Progenitor cell of endocrine pancreas (in vitro differentiated cells): Measurements from ENCODE around the gene SNX15. TPM values are rescaled to one million over a fixed set of nuclear protein-coding genes. Genes with fewer than 3 reads are reported as not detected.
"Not testable (repeated sequence)": the region's sequence is repeated elsewhere in the genome, so short reads cannot be mapped to it uniquely, and the experiment has no call there.

Experiments used
- DNase-seq: peaks from one replicate; pipeline ENCODE4 v3.0.0; 2021; ENCODE audit warnings: low spot score; ENCODE audit not compliant: unreplicated experiment
- H3K27ac Mint-ChIP-seq: 2 replicates; pipeline ENCODE4 v1.8.0; 2021; ENCODE audit warnings: mild to moderate bottlenecking, moderate library complexity, mixed read lengths
- H3K27me3 Mint-ChIP-seq: 2 replicates; pipeline ENCODE4 v1.8.0; 2021; ENCODE audit warnings: mixed read lengths
- H3K36me3 Mint-ChIP-seq: 2 replicates; pipeline ENCODE4 v1.8.0; 2022; ENCODE audit warnings: mixed read lengths; ENCODE audit not compliant: insufficient read depth
- H3K4me1 Mint-ChIP-seq: 2 replicates; pipeline ENCODE4 v1.8.0; 2021; ENCODE audit warnings: low read depth, mixed read lengths
- H3K4me3 Mint-ChIP-seq: 2 replicates; pipeline ENCODE4 v1.8.0; 2021; ENCODE audit warnings: low read depth, mild to moderate bottlenecking, moderate library complexity, mixed read lengths
- H3K9me3 Mint-ChIP-seq: 2 replicates; pipeline ENCODE4 v1.8.0; 2021; ENCODE audit warnings: low read depth, mixed read lengths
- CTCF ChIP-seq: fragments of 200-600 bp; sonication (generic); IDR thresholded peaks from one replicate; pipeline ENCODE4 v1.5.0; 2021; ENCODE audit warnings: antibody characterized with exemption, mild to moderate bottlenecking; ENCODE audit not compliant: unreplicated experiment
- long read RNA-seq: library from polyadenylated mRNA; unstranded; transcript quantifications from one replicate; pipeline ENCODE4 v2.0.0, GENCODE V29; 2020
- total RNA-seq: library from RNA; stranded (reverse); gene quantifications from 2 replicates; pipeline ENCODE4 v1.2.1, GENCODE V29; 2021

Gene SNX15
- total RNA-seq = 33.0 and 34.5 TPM in 2 replicates
- long read RNA-seq, partial matches to known transcripts = 3 of 3 reads
- long read RNA-seq, other reads (novel, unspliced or antisense) = 0 of 3 reads

GRCh38 chr11:65027213-65028067 is at the start of gene SNX15:
TSS of gene SNX15 (plus strand) at chr11:65027439. CDS start at chr11:65027538, 99 bp downstream.
- Mint-ChIP-seq H3K4me3 (peak within 1 kb of the TSS; percentile 82), H3K4me1 (peaks cover 16% of the 10 kb centered on the region), H3K9me3 (no peaks in the 10 kb centered on the region), H3K27ac (peak within 1 kb of the TSS; percentile 93), H3K27me3 (no peaks in the 10 kb centered on the region), H3K36me3 (no peaks in the 10 kb centered on the region)
- peak; percentile 89 for TF ChIP-seq CTCF
- peak; percentile 83 for DNase-seq

DNA sequence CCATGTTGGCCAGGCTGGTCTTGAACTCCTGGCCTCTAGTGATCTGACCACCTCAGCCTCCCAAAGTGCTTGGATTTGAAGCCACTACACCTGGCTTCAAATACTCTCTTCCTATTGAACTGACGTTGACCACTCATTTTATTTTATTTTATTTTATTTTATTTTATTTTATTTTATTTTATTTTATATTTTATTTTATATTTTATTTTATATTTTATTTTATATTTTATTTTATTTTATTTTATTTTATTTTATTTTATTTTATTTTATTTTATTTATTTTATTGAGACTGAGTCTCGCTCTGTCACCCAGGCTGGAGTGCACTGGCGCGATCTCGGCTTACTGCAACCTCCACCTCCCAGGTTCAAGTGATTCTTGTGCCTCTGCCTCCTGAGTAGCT is 43.9 kb upstream of the SNX15 start:
- not testable (repeated sequence) for DNase-seq, H3K4me3 Mint-ChIP-seq, H3K9me3 Mint-ChIP-seq, H3K4me1 Mint-ChIP-seq, H3K27ac Mint-ChIP-seq, H3K36me3 Mint-ChIP-seq
- peaks cover 21% of the 10 kb centered on the region for H3K27me3 Mint-ChIP-seq

- TF ChIP-seq CTCF = no peak
- no peak overlapping the region for H3K4me3 Mint-ChIP-seq
- no peaks in the 10 kb centered on the region for H3K36me3 Mint-ChIP-seq
- peaks cover 5% of the 10 kb centered on the region for H3K4me1 Mint-ChIP-seq
- peaks cover 3% of the 10 kb centered on the region for H3K27me3 Mint-ChIP-seq
- no peaks in the 10 kb centered on the region for H3K9me3 Mint-ChIP-seq
- DNase-seq = no peak
- no peak overlapping the region for H3K27ac Mint-ChIP-seq
Measured at GRCh38 chr11:64987998-64988854, 39.0 kb upstream of the SNX15 start.

- Mint-ChIP-seq H3K9me3 (no peaks in the 10 kb centered on the region), H3K27ac (no peak overlapping the region), H3K36me3 (no peaks in the 10 kb centered on the region), H3K4me1 (peaks cover 5% of the 10 kb centered on the region), H3K4me3 (no peak overlapping the region), H3K27me3 (peaks cover 3% of the 10 kb centered on the region)
- TF ChIP-seq CTCF = no peak
- no peak for DNase-seq
Measured at GRCh38 chr11:64989416-64989815, 37.8 kb upstream of the SNX15 start.

DNA sequence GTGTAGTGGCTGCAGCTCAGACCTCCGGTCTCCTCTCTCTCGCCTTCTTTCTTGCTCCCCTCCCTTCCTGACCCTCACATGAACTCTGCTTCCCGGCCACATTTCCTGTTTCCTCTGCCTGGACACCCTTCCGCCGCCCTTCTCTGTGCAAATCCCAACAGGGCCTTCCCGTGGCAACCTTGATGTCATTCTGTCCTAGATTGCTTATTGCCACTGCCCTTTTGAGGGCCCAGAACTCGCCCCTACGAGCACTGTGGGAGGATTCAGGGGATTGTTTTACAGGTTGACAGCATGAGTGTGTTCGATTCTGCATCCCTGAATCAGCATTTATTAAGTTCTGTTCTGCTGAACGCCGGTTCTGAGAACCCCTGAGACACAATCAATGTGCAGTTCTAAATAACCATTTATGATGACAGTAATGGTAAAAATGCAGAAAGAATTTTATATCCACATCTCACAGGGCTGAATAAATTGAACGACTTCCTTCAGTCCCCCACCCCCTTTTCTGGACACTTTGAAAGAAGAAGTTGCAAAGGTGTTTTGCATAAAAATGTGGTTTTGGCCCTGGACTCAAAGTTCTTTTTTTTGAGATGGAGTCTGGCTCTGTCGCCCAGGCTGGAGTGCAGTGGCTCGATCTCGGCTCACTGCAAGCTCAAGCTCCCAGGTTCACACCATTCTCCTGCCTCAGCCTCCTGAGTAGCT is 36.9 kb upstream of the SNX15 start:
- H3K4me3 Mint-ChIP-seq = no peak overlapping the region
- peak overlapping the region; percentile 68 for H3K27ac Mint-ChIP-seq
- DNase-seq = no peak
- H3K36me3 Mint-ChIP-seq = no peaks in the 10 kb centered on the region
- H3K9me3 Mint-ChIP-seq = no peaks in the 10 kb centered on the region
- H3K4me1 Mint-ChIP-seq = peaks cover 5% of the 10 kb centered on the region
- H3K27me3 Mint-ChIP-seq = no peaks in the 10 kb centered on the region
- TF ChIP-seq CTCF = no peak
